Vagina (tissue), 2 donors: ENCODE results near the gene ASB15. TPM values are rescaled to one million over a fixed set of nuclear protein-coding genes. Genes with fewer than 3 reads are reported as not detected.

Experiments
- DNase-seq, 2 donors: peaks; one replicate each; pipeline ENCODE4 v3.0.0-alpha.2; 2017; ENCODE audit errors: extremely low spot score in 2 of 2
- H3K27ac ChIP-seq: fragments of 200-600 bp; sonication (generic); one replicate; pipeline ENCODE4 v1.5.1; 2019
- H3K27me3 ChIP-seq: fragments of 200-600 bp; sonication (generic); one replicate; pipeline ENCODE4 v1.5.1; 2019
- H3K36me3 ChIP-seq, 2 donors: fragments of 200-600 bp; sonication (generic); one replicate each; pipeline ENCODE4 v1.5.1; 2017 to 2019
- H3K4me1 ChIP-seq: fragments of 200-600 bp; sonication (generic); one replicate; pipeline ENCODE4 v1.5.1; 2019
- H3K4me3 ChIP-seq, 2 donors: fragments of 200-600 bp; sonication (generic); 1 replicate in 1 of 2; 2 replicates in 1 of 2; pipeline ENCODE4 v1.5.1; 2016 to 2019
- H3K9me3 ChIP-seq: fragments of 200-600 bp; sonication (generic); one replicate; pipeline ENCODE4 v1.5.1; 2019
- CTCF ChIP-seq, 3 experiments: fragments of 450-650 bp in 2 of 3; fragments of 200-600 bp in 1 of 3; sonication (generic) in 1 of 3; IDR thresholded peaks; one replicate each; pipeline ENCODE4 v1.5.1; 2017 to 2019; ENCODE audit warnings: antibody characterized with exemption in 3 of 3, mild to moderate bottlenecking in 2 of 3, moderate library complexity in 2 of 3
- POLR2A ChIP-seq, 2 donors: fragments of 450-650 bp; IDR thresholded peaks; one replicate each; pipeline ENCODE4 v1.6.1; 2017; ENCODE audit warnings: antibody characterized with exemption in 2 of 2, mild to moderate bottlenecking in 2 of 2, moderate library complexity in 2 of 2
- POLR2AphosphoS5 ChIP-seq, 2 donors: sonication (generic); formaldehyde crosslinking; IDR thresholded peaks; one replicate each; pipeline ENCODE4 v1.9.0; 2017; ENCODE audit warnings: antibody characterized with exemption in 2 of 2, mild to moderate bottlenecking in 2 of 2, low read depth in 1 of 2; ENCODE audit not compliant: insufficient read depth in 1 of 2
- intact Hi-C: fragments of 100-400 bp; cut with DNase I; formaldehyde crosslinking; loops from one replicate; pipeline ENCODE4 v1.15.1; 2023
- total RNA-seq: library from RNA; depleted of rRNA; stranded (reverse); fragments of >200 nt; gene quantifications from one replicate; pipeline ENCODE4 v1.2.3, GENCODE V29; 2016

The ASB15 gene
- total RNA-seq, 1 donor from 2014 or later: not detected

- no peak for DNase-seq
- no peak for TF ChIP-seq CTCF (IDR thresholded peaks at IDR 0.05)
- H3K36me3 ChIP-seq: no peaks in the 10 kb centered on the region
- H3K4me1 ChIP-seq: no peaks in the 10 kb centered on the region
- no peaks in the 10 kb centered on the region for H3K27me3 ChIP-seq
- intact Hi-C loops: no loop called here
- no peaks in the 10 kb centered on the region for H3K9me3 ChIP-seq
- H3K27ac ChIP-seq: no peak overlapping the region
- H3K4me3 ChIP-seq: no peak overlapping the region
Measured at GRCh38 chr7:123612024-123612423, 10.4 kb downstream of the ASB15 start.

GRCh38 chr7:123615344-123615743 lies 13.7 kb downstream of the ASB15 start:
- Histone ChIP-seq H3K36me3 (no peaks in the 10 kb centered on the region), H3K4me1 (no peaks in the 10 kb centered on the region), H3K9me3 (no peaks in the 10 kb centered on the region), H3K4me3 (no peak overlapping the region), H3K27me3 (no peaks in the 10 kb centered on the region), H3K27ac (no peak overlapping the region)
- no peak for DNase-seq
- TF ChIP-seq POLR2AphosphoS5 (IDR thresholded peaks at IDR 0.05; ENCODE audit: insufficient read depth in 1 of 2, low read depth in 1 of 2) (no peak), POLR2A (IDR thresholded peaks at IDR 0.05) (no peak), CTCF (IDR thresholded peaks at IDR 0.05) (no peak)
- intact Hi-C loops: no loop called here

- no peak for DNase-seq
- intact Hi-C loops: no loop called here
- Histone ChIP-seq H3K36me3 (no peaks in the 10 kb centered on the region), H3K9me3 (no peaks in the 10 kb centered on the region), H3K4me1 (no peaks in the 10 kb centered on the region), H3K4me3 (no peak overlapping the region), H3K27ac (no peak overlapping the region), H3K27me3 (no peaks in the 10 kb centered on the region)
- TF ChIP-seq POLR2AphosphoS5 (IDR thresholded peaks at IDR 0.05; ENCODE audit: insufficient read depth in 1 of 2, low read depth in 1 of 2) (no peak), CTCF (IDR thresholded peaks at IDR 0.05) (no peak), POLR2A (IDR thresholded peaks at IDR 0.05) (no peak)
Measured at GRCh38 chr7:123616223-123616622, 14.6 kb downstream of the ASB15 start.

- DNase-seq: no peak
- intact Hi-C loops: no loop called here
- Histone ChIP-seq H3K36me3 (no peaks in the 10 kb centered on the region), H3K27ac (no peak overlapping the region), H3K9me3 (no peaks in the 10 kb centered on the region), H3K4me1 (no peaks in the 10 kb centered on the region), H3K27me3 (no peaks in the 10 kb centered on the region), H3K4me3 (no peak overlapping the region)
- TF ChIP-seq CTCF (IDR thresholded peaks at IDR 0.05) (no peak), POLR2AphosphoS5 (IDR thresholded peaks at IDR 0.05; ENCODE audit: insufficient read depth in 1 of 2, low read depth in 1 of 2) (no peak), POLR2A (IDR thresholded peaks at IDR 0.05) (no peak)
Measured at GRCh38 chr7:123621707-123622106, 20.1 kb downstream of the ASB15 start.

GRCh38 chr7:123622660-123623386 lies 21.2 kb downstream of the ASB15 start:
- no peak for TF ChIP-seq POLR2A (IDR thresholded peaks at IDR 0.05)
- TF ChIP-seq POLR2AphosphoS5 (IDR thresholded peaks at IDR 0.05; ENCODE audit: insufficient read depth in 1 of 2, low read depth in 1 of 2): no peak
- no peak for TF ChIP-seq CTCF (IDR thresholded peaks at IDR 0.05)
- no peak for DNase-seq
- Histone ChIP-seq H3K27me3 (no peaks in the 10 kb centered on the region), H3K9me3 (no peaks in the 10 kb centered on the region), H3K27ac (no peak overlapping the region), H3K4me3 (no peak overlapping the region), H3K4me1 (no peaks in the 10 kb centered on the region), H3K36me3 (no peaks in the 10 kb centered on the region)
- intact Hi-C loops: no loop called here
